Measurements from ENCODE around the gene GPATCH1.

GPATCH1 gene

GRCh38 chr19:33064458-33064791 is 16.6 kb upstream of the GPATCH1 start:
- DNase-seq (ENCODE audit: low read depth): peak; percentile 7

GRCh38 chr19:33064792-33065550 is 16.0 kb upstream of the GPATCH1 start, which contains the start of gene RHPN2:
Gene RHPN2 (minus strand): TSS chr19:33064888. CDS start chr19:33064852, 36 bp downstream.
- peak; percentile 57 for DNase-seq (ENCODE audit: low read depth)

- DNase-seq (ENCODE audit: low read depth): no peak
Observed at GRCh38 chr19:33066543-33066942, 14.4 kb upstream of the GPATCH1 start.

- no peak for DNase-seq (ENCODE audit: low read depth)
Observed at GRCh38 chr19:33067121-33067520, 13.9 kb upstream of the GPATCH1 start.

GRCh38 chr19:33071887-33072286 is 9.1 kb upstream of the GPATCH1 start:
- no peak for DNase-seq (ENCODE audit: low read depth)

- no peak for DNase-seq (ENCODE audit: low read depth)
Observed at GRCh38 chr19:33075519-33075918, 5.5 kb upstream of the GPATCH1 start.

- DNase-seq (ENCODE audit: low read depth): no peak
Observed at GRCh38 chr19:33085570-33086128, 4.7 kb downstream of the GPATCH1 start.

- DNase-seq (ENCODE audit: low read depth): no peak
Observed at GRCh38 chr19:33086955-33087354, 6.0 kb downstream of the GPATCH1 start.

GRCh38 chr19:33089010-33089409 is 8.0 kb downstream of the GPATCH1 start:
- DNase-seq (ENCODE audit: low read depth): no peak

GRCh38 chr19:33090179-33090578 is 9.2 kb downstream of the GPATCH1 start:
- no peak for DNase-seq (ENCODE audit: low read depth)

GRCh38 chr19:33093420-33094210 is 12.6 kb downstream of the GPATCH1 start:
- DNase-seq (ENCODE audit: low read depth): no peak

- no peak for DNase-seq (ENCODE audit: low read depth)
Observed at GRCh38 chr19:33094436-33095067, 13.6 kb downstream of the GPATCH1 start.

- DNase-seq (ENCODE audit: low read depth): no peak
Observed at GRCh38 chr19:33096005-33096404, 15.0 kb downstream of the GPATCH1 start.

- no peak for DNase-seq (ENCODE audit: low read depth)
Observed at GRCh38 chr19:33098055-33098534, 17.1 kb downstream of the GPATCH1 start.

- DNase-seq (ENCODE audit: low read depth): no peak
Observed at GRCh38 chr19:33100894-33101644, 20.1 kb downstream of the GPATCH1 start.

GRCh38 chr19:33102893-33103292 is 21.9 kb downstream of the GPATCH1 start:
- DNase-seq (ENCODE audit: low read depth): no peak

- no peak for DNase-seq (ENCODE audit: low read depth)
Observed at GRCh38 chr19:33108161-33108560, 27.2 kb downstream of the GPATCH1 start.

GRCh38 chr19:33110137-33110910 is 29.3 kb downstream of the GPATCH1 start:
- no peak for DNase-seq (ENCODE audit: low read depth)

GRCh38 chr19:33111587-33111986 is 30.6 kb downstream of the GPATCH1 start:
- no peak for DNase-seq (ENCODE audit: low read depth)

- DNase-seq (ENCODE audit: low read depth): no peak
Observed at GRCh38 chr19:33114312-33114711, 33.3 kb downstream of the GPATCH1 start.

GRCh38 chr19:33117501-33117900 is 36.5 kb downstream of the GPATCH1 start:
- DNase-seq (ENCODE audit: low read depth): no peak

All from stimulated activated CD8-positive, alpha-beta memory T cell treated with anti-CD3 and anti-CD28 coated beads, Interleukin-4, amount 100 ng/mL, for 24 hours (primary cell).